ENCODE results near the gene RASSF3.
"Not testable (repeated sequence)": the region's sequence is repeated elsewhere in the genome, so short reads cannot be mapped to it uniquely, and the experiment has no call there.

RASSF3 gene

GRCh38 chr12:64673490-64674169, 63.3 kb downstream of the RASSF3 start:
- no peak for DNase-seq

GRCh38 chr12:64674367-64674922, 64.2 kb downstream of the RASSF3 start:
- DNase-seq = no peak

- DNase-seq = no peak
These were observed 65.5 kb downstream of the RASSF3 start for GRCh38 chr12:64675795-64676194.

GRCh38 chr12:64678248-64678647, 68.0 kb downstream of the RASSF3 start:
- DNase-seq = no peak

- no peak for DNase-seq
These were observed 68.5 kb downstream of the RASSF3 start for GRCh38 chr12:64678835-64679234.

GRCh38 chr12:64679487-64680001, 69.2 kb downstream of the RASSF3 start:
- DNase-seq = peak; percentile 79

GRCh38 chr12:64680235-64680634, 69.9 kb downstream of the RASSF3 start:
- DNase-seq = no peak

- peak; percentile 76 for DNase-seq
These were observed 71.1 kb downstream of the RASSF3 start for GRCh38 chr12:64681200-64682052.

GRCh38 chr12:64682572-64683277, 72.4 kb downstream of the RASSF3 start:
- no peak for DNase-seq

- no peak for DNase-seq
These were observed 73.7 kb downstream of the RASSF3 start for GRCh38 chr12:64683816-64684543.

GRCh38 chr12:64685050-64685449, 74.8 kb downstream of the RASSF3 start:
- no peak for DNase-seq

GRCh38 chr12:64685605-64686004, 75.3 kb downstream of the RASSF3 start:
- DNase-seq = no peak

GRCh38 chr12:64687816-64688215, 77.5 kb downstream of the RASSF3 start:
- no peak for DNase-seq

GRCh38 chr12:64688219-64688618, 77.9 kb downstream of the RASSF3 start:
- DNase-seq = no peak

- no peak for DNase-seq
These were observed 78.4 kb downstream of the RASSF3 start for GRCh38 chr12:64688715-64689114.

GRCh38 chr12:64690236-64690635, 79.9 kb downstream of the RASSF3 start:
- not testable (repeated sequence) for DNase-seq

GRCh38 chr12:64691227-64691794, 81.0 kb downstream of the RASSF3 start:
- DNase-seq = no peak

GRCh38 chr12:64691795-64692583, 81.7 kb downstream of the RASSF3 start:
- DNase-seq = no peak

- no peak for DNase-seq
These were observed 84.1 kb downstream of the RASSF3 start for GRCh38 chr12:64694130-64695040.

GRCh38 chr12:64695550-64695949, 85.3 kb downstream of the RASSF3 start:
- DNase-seq = no peak

All from activated CD4-positive, alpha-beta T cell treated with anti-CD3 and anti-CD28 coated beads, Interleukin-10, Interleukin-2, amounts not matched to agents 100 ng/mL and 50 ng/mL, durations not matched to agents 16 hours and 8 hours (primary cell).